ENCODE data around the gene CLIP4. TPM values are rescaled to one million over a fixed set of nuclear protein-coding genes. Genes with fewer than 3 reads are reported as not detected.

CLIP4 gene
- total RNA-seq, 3 donors from 2014 or later (not counting 1 experiment from before 2014, with no cell fraction given): 56.8 to 88.0 (median 72.6) TPM

GRCh38 chr2:29206941-29207340 lies 91.7 kb downstream of the CLIP4 start:
- intact Hi-C loops (cut with micrococcal nuclease): no loop called here
- TF ChIP-seq, protein P1, sequence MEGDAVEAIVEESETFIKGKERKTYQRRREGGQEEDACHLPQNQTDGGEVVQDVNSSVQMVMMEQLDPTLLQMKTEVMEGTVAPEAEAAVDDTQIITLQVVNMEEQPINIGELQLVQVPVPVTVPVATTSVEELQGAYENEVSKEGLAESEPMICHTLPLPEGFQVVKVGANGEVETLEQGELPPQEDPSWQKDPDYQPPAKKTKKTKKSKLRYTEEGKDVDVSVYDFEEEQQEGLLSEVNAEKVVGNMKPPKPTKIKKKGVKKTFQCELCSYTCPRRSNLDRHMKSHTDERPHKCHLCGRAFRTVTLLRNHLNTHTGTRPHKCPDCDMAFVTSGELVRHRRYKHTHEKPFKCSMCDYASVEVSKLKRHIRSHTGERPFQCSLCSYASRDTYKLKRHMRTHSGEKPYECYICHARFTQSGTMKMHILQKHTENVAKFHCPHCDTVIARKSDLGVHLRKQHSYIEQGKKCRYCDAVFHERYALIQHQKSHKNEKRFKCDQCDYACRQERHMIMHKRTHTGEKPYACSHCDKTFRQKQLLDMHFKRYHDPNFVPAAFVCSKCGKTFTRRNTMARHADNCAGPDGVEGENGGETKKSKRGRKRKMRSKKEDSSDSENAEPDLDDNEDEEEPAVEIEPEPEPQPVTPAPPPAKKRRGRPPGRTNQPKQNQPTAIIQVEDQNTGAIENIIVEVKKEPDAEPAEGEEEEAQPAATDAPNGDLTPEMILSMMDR (IDR thresholded peaks at IDR 0.05): no peak
- H3K4me1 ChIP-seq (ENCODE audit: control insufficient read depth, insufficient read depth, low read length): no peaks in the 10 kb centered on the region
- no peak for ATAC-seq
- no peak overlapping the region for H3K27ac Mint-ChIP-seq
- no peaks in the 10 kb centered on the region for H3K27me3 Mint-ChIP-seq (ENCODE audit: low read depth in 2 of 2)
- no peak for DNase-seq
- no peak overlapping the region for H3K4me3 ChIP-seq (ENCODE audit: low read length)
- no peaks in the 10 kb centered on the region for H3K36me3 ChIP-seq (ENCODE audit: control insufficient read depth, insufficient read depth, low read length)
- no peak overlapping the region for H3K4me3 Mint-ChIP-seq
- no peaks in the 10 kb centered on the region for H3K9me3 Mint-ChIP-seq
- H3K36me3 Mint-ChIP-seq: no peaks in the 10 kb centered on the region
- H3K4me1 Mint-ChIP-seq: peaks cover 0 to 4% of the 10 kb centered on the region in 2 donors
- H3K9me3 ChIP-seq (ENCODE audit: control insufficient read depth, insufficient read depth, low read length): no peaks in the 10 kb centered on the region
- H3K27ac ChIP-seq (ENCODE audit: low read length): no peak overlapping the region
- no peaks in the 10 kb centered on the region for H3K27me3 ChIP-seq (ENCODE audit: control insufficient read depth, insufficient read depth, low read length)
- WGBS (ENCODE audit: insufficient coverage): 80% methylated on average over 5 of the region's 5 CpGs

DNA sequence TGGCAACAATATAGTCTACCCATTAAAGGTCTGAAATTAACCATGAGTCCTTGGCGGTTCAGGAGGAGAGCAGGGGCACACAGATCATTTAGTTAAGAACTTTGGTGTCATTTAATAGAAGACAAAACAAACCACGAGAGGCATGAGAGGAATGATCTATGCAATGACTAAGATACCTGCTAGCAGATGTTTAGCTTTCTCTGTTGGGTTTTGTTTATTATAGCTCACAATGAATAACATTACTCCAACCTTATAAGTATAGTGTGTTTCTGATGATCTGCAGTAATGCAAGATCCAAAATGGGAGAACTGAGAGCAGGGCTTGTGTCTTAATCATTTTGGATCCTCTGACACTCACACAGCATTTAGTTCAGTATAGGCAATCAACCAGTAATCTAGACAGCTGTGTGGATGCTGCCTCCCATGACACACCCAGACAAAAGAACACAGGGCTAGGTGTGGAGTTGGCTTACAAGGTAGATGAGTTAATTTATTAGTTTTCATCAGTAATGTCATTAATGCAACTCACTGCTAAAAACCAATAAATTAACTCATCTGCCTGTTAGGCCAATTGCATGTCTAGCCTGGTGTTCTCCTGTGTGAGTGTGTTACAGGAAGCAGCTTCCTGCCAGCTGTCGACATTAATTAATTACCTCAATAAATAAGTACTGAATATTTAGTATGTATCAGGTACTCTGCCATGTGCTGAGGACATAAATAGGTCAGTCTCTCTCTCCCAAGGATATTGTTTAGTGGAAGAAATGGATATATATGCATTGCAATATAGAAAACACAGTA lies 92.3 kb downstream of the CLIP4 start:
- no peaks in the 10 kb centered on the region for H3K36me3 Mint-ChIP-seq
- no peak overlapping the region for H3K4me3 ChIP-seq (ENCODE audit: low read length)
- H3K4me3 Mint-ChIP-seq: no peak overlapping the region
- H3K36me3 ChIP-seq (ENCODE audit: control insufficient read depth, insufficient read depth, low read length): no peaks in the 10 kb centered on the region
- peaks cover 0 to 4% of the 10 kb centered on the region in 2 donors for H3K4me1 Mint-ChIP-seq
- H3K9me3 Mint-ChIP-seq: no peaks in the 10 kb centered on the region
- DNase-seq (no peak), ATAC-seq (no peak)
- 100% methylated on average over 2 of the region's 3 CpGs for WGBS (ENCODE audit: insufficient coverage)
- TF ChIP-seq, protein P1 (IDR thresholded peaks at IDR 0.05): no peak
- no peaks in the 10 kb centered on the region for H3K9me3 ChIP-seq (ENCODE audit: control insufficient read depth, insufficient read depth, low read length)
- intact Hi-C loops (cut with micrococcal nuclease): no loop called here
- H3K4me1 ChIP-seq (ENCODE audit: control insufficient read depth, insufficient read depth, low read length): no peaks in the 10 kb centered on the region
- no peaks in the 10 kb centered on the region for H3K27me3 Mint-ChIP-seq (ENCODE audit: low read depth in 2 of 2)
- no peaks in the 10 kb centered on the region for H3K27me3 ChIP-seq (ENCODE audit: control insufficient read depth, insufficient read depth, low read length)
- H3K27ac ChIP-seq (ENCODE audit: low read length): no peak overlapping the region
- no peak overlapping the region for H3K27ac Mint-ChIP-seq

GRCh38 chr2:29209551-29209950 lies 94.3 kb downstream of the CLIP4 start:
- H3K27ac ChIP-seq (ENCODE audit: low read length): no peak overlapping the region
- Mint-ChIP-seq H3K36me3 (no peaks in the 10 kb centered on the region), H3K4me1 (peaks cover 0 to 4% of the 10 kb centered on the region in 2 donors), H3K27ac (no peak overlapping the region), H3K9me3 (no peaks in the 10 kb centered on the region), H3K4me3 (no peak overlapping the region), H3K27me3 (ENCODE audit: low read depth in 2 of 2) (no peaks in the 10 kb centered on the region)
- TF ChIP-seq, protein P1 (IDR thresholded peaks at IDR 0.05): no peak
- H3K4me1 ChIP-seq (ENCODE audit: control insufficient read depth, insufficient read depth, low read length): no peaks in the 10 kb centered on the region
- H3K36me3 ChIP-seq (ENCODE audit: control insufficient read depth, insufficient read depth, low read length): no peaks in the 10 kb centered on the region
- no peak for ATAC-seq
- H3K27me3 ChIP-seq (ENCODE audit: control insufficient read depth, insufficient read depth, low read length): no peaks in the 10 kb centered on the region
- 100% methylated on average over 4 of the region's 5 CpGs for WGBS (ENCODE audit: insufficient coverage)
- no peak for DNase-seq
- H3K9me3 ChIP-seq (ENCODE audit: control insufficient read depth, insufficient read depth, low read length): no peaks in the 10 kb centered on the region
- H3K4me3 ChIP-seq (ENCODE audit: low read length): no peak overlapping the region
- intact Hi-C loops (cut with micrococcal nuclease): no loop called here

- Histone ChIP-seq H3K4me3 (ENCODE audit: low read length) (no peak overlapping the region), H3K27ac (ENCODE audit: low read length) (no peak overlapping the region), H3K36me3 (ENCODE audit: control insufficient read depth, insufficient read depth, low read length) (no peaks in the 10 kb centered on the region), H3K27me3 (ENCODE audit: control insufficient read depth, insufficient read depth, low read length) (no peaks in the 10 kb centered on the region), H3K4me1 (ENCODE audit: control insufficient read depth, insufficient read depth, low read length) (no peaks in the 10 kb centered on the region), H3K9me3 (ENCODE audit: control insufficient read depth, insufficient read depth, low read length) (no peaks in the 10 kb centered on the region)
- WGBS (ENCODE audit: insufficient coverage): 89% methylated on average over 5 of the region's 5 CpGs
- Mint-ChIP-seq H3K36me3 (no peaks in the 10 kb centered on the region), H3K27me3 (ENCODE audit: low read depth in 2 of 2) (no peaks in the 10 kb centered on the region), H3K4me1 (peaks cover 0 to 4% of the 10 kb centered on the region in 2 donors), H3K27ac (no peak overlapping the region), H3K4me3 (no peak overlapping the region), H3K9me3 (no peaks in the 10 kb centered on the region)
- ATAC-seq (no peak), DNase-seq (no peak)
- intact Hi-C loops (cut with micrococcal nuclease): no loop called here
- TF ChIP-seq, protein P1 (IDR thresholded peaks at IDR 0.05): no peak
Observed at GRCh38 chr2:29212009-29212408, 96.8 kb downstream of the CLIP4 start.
